Measurements from ENCODE around the gene RPRD2. TPM values are rescaled to one million over a fixed set of nuclear protein-coding genes. Genes with fewer than 3 reads are reported as not detected.

RPRD2 gene
- total RNA-seq, 1 donor from 2014 or later: 26.9 TPM

- Mint-ChIP-seq H3K36me3 (ENCODE audit: unreplicated experiment) (no peaks in the 10 kb centered on the region), H3K9me3 (ENCODE audit: unreplicated experiment) (no peaks in the 10 kb centered on the region), H3K27me3 (ENCODE audit: unreplicated experiment) (peaks cover 2% of the 10 kb centered on the region), H3K4me1 (ENCODE audit: low read depth, unreplicated experiment) (no peaks in the 10 kb centered on the region), H3K4me3 (ENCODE audit: unreplicated experiment) (no peak overlapping the region), H3K27ac (ENCODE audit: unreplicated experiment) (no peak overlapping the region)
- DNase-seq: no peak
- TF ChIP-seq CTCF (IDR thresholded peaks at IDR 0.05; ENCODE audit: partially characterized antibody, unreplicated experiment): no peak
Observed at GRCh38 chr1:150477733-150478132, 113.8 kb downstream of the RPRD2 start.

DNA sequence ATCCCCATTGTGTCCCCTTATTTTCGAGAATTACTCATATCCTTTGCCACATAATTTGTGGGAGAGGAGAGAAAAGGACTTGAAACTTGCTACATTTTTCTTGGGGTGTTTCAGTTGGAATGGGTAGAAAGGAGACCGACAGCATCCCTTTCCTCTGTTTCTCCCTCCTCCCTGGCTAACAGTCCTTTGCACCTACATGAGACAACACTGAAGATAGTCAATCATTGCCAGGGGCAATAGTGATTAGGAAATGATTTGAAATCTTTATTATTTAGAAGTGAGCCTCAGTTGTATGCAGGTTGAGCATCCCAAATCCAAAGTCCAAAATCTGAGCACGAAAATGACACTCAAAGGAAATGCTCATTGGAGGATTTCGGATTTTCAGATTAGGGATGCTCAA, 115.4 kb downstream of the RPRD2 start:
- DNase-seq: no peak
- no peak for TF ChIP-seq CTCF (IDR thresholded peaks at IDR 0.05; ENCODE audit: partially characterized antibody, unreplicated experiment)
- Mint-ChIP-seq H3K27ac (ENCODE audit: unreplicated experiment) (no peak overlapping the region), H3K4me1 (ENCODE audit: low read depth, unreplicated experiment) (no peaks in the 10 kb centered on the region), H3K9me3 (ENCODE audit: unreplicated experiment) (no peaks in the 10 kb centered on the region), H3K27me3 (ENCODE audit: unreplicated experiment) (peaks cover 2% of the 10 kb centered on the region), H3K4me3 (ENCODE audit: unreplicated experiment) (no peak overlapping the region), H3K36me3 (ENCODE audit: unreplicated experiment) (no peaks in the 10 kb centered on the region)

- no peak for DNase-seq
- H3K27ac Mint-ChIP-seq (ENCODE audit: unreplicated experiment): no peak overlapping the region
- H3K4me3 Mint-ChIP-seq (ENCODE audit: unreplicated experiment): no peak overlapping the region
- no peaks in the 10 kb centered on the region for H3K4me1 Mint-ChIP-seq (ENCODE audit: low read depth, unreplicated experiment)
- no peaks in the 10 kb centered on the region for H3K9me3 Mint-ChIP-seq (ENCODE audit: unreplicated experiment)
- no peaks in the 10 kb centered on the region for H3K36me3 Mint-ChIP-seq (ENCODE audit: unreplicated experiment)
- peaks cover 2% of the 10 kb centered on the region for H3K27me3 Mint-ChIP-seq (ENCODE audit: unreplicated experiment)
- TF ChIP-seq CTCF (IDR thresholded peaks at IDR 0.05; ENCODE audit: partially characterized antibody, unreplicated experiment): no peak
Observed at GRCh38 chr1:150479927-150480352, 116.0 kb downstream of the RPRD2 start.

DNA sequence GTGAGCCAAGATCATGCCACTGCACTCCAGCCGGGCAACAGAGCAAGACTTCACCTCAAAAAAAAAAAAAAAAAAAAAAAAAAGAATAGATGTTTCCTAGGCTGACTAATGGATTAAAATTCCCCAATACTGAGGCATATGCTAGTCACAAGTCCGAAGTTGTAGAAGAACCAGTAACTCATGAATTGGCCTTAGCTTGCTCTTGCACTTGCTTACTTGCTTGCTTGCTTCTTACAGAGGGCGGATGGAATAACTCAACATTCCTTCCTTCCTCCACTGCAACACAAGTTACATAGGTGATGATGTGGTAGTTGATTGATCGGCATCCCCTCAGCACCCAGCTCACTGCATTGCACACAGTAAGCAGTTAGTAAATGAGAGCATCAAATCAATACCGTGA, 120.5 kb downstream of the RPRD2 start:
- Mint-ChIP-seq H3K4me3 (ENCODE audit: unreplicated experiment) (no peak overlapping the region), H3K9me3 (ENCODE audit: unreplicated experiment) (peaks cover 3% of the 10 kb centered on the region), H3K27me3 (ENCODE audit: unreplicated experiment) (peaks cover 3% of the 10 kb centered on the region), H3K4me1 (ENCODE audit: low read depth, unreplicated experiment) (peaks cover 2% of the 10 kb centered on the region), H3K27ac (ENCODE audit: unreplicated experiment) (no peak overlapping the region), H3K36me3 (ENCODE audit: unreplicated experiment) (no peaks in the 10 kb centered on the region)
- TF ChIP-seq CTCF (IDR thresholded peaks at IDR 0.05; ENCODE audit: partially characterized antibody, unreplicated experiment): no peak
- no peak for DNase-seq

- TF ChIP-seq CTCF (IDR thresholded peaks at IDR 0.05; ENCODE audit: partially characterized antibody, unreplicated experiment): no peak
- DNase-seq: no peak
- no peaks in the 10 kb centered on the region for H3K36me3 Mint-ChIP-seq (ENCODE audit: unreplicated experiment)
- peaks cover 2% of the 10 kb centered on the region for H3K4me1 Mint-ChIP-seq (ENCODE audit: low read depth, unreplicated experiment)
- peaks cover 3% of the 10 kb centered on the region for H3K9me3 Mint-ChIP-seq (ENCODE audit: unreplicated experiment)
- H3K4me3 Mint-ChIP-seq (ENCODE audit: unreplicated experiment): no peak overlapping the region
- H3K27me3 Mint-ChIP-seq (ENCODE audit: unreplicated experiment): peaks cover 3% of the 10 kb centered on the region
- H3K27ac Mint-ChIP-seq (ENCODE audit: unreplicated experiment): no peak overlapping the region
Observed at GRCh38 chr1:150484861-150485260, 120.9 kb downstream of the RPRD2 start.
